HepG2 (cell line): ENCODE results near the gene AGAP1. TPM values are rescaled to one million over a fixed set of nuclear protein-coding genes. Genes with fewer than 3 reads are reported as not detected.
A peak's percentile ranks its signal among the peaks of the same experiment; 100 is the strongest.

Source experiments
- CENPX ChIP-seq: sonication (generic); formaldehyde crosslinking; IDR thresholded peaks from 2 replicates; pipeline ENCODE4 v1.9.0; 2021; ENCODE audit warnings: mild to moderate bottlenecking, missing genetic modification reagents, moderate library complexity
- IKZF1 ChIP-seq: fragments of 450-650 bp; IDR thresholded peaks from 2 replicates; pipeline ENCODE4 v1.7.1; 2016
- KAT2B ChIP-seq: fragments of 150-350 bp; IDR thresholded peaks from 2 replicates; pipeline ENCODE4 v1.6.1; 2014; ENCODE audit warnings: low read depth, low read length, borderline replicate concordance
- ONECUT2 ChIP-seq: sonication (generic); formaldehyde crosslinking; IDR thresholded peaks from 2 replicates; pipeline ENCODE4 v1.4.0; 2020; ENCODE audit warnings: missing genetic modification reagents
- PHF20 ChIP-seq: sonication (generic); formaldehyde crosslinking; IDR thresholded peaks from 2 replicates; pipeline ENCODE4 v1.5.0; 2020; ENCODE audit warnings: mild to moderate bottlenecking, missing genetic modification reagents
- RXRA ChIP-seq: sonication (generic); formaldehyde crosslinking; IDR thresholded peaks from 2 replicates; pipeline ENCODE4 v1.5.1; 2020; ENCODE audit warnings: missing genetic modification reagents
- SAP130 ChIP-seq: IDR thresholded peaks from 2 replicates; pipeline ENCODE4 v1.6.1; 2016; ENCODE audit warnings: low read depth
- SSRP1 ChIP-seq: IDR thresholded peaks from 2 replicates; pipeline ENCODE4 v1.6.1; 2016; ENCODE audit warnings: control low read depth
- XBP1 ChIP-seq: sonication (generic); formaldehyde crosslinking; IDR thresholded peaks from 2 replicates; pipeline ENCODE4 v1.5.0; 2020; ENCODE audit warnings: missing genetic modification reagents
- ZFAT ChIP-seq: sonication (generic); formaldehyde crosslinking; conservative IDR thresholded peaks from 2 replicates; pipeline ENCODE4 v1.8.1; 2023; ENCODE audit warnings: missing genetic modification reagents, inconsistent platforms
- ZFP82 ChIP-seq: sonication (generic); formaldehyde crosslinking; IDR thresholded peaks from 2 replicates; pipeline ENCODE4 v1.5.1; 2020; ENCODE audit warnings: mild to moderate bottlenecking, missing genetic modification reagents, borderline replicate concordance
- ZFX ChIP-seq: sonication (generic); formaldehyde crosslinking; IDR thresholded peaks from 2 replicates; pipeline ENCODE4 v1.4.0; 2020; ENCODE audit warnings: mild to moderate bottlenecking, low read depth, missing genetic modification reagents, moderate library complexity
- ZKSCAN5 ChIP-seq: sonication (generic); formaldehyde crosslinking; IDR thresholded peaks from 2 replicates; pipeline ENCODE4 v1.5.1; 2020; ENCODE audit warnings: mild to moderate bottlenecking, missing genetic modification reagents
- ZNF337 ChIP-seq: sonication (generic); formaldehyde crosslinking; IDR thresholded peaks from 2 replicates; pipeline ENCODE4 v1.5.1; 2020; ENCODE audit warnings: missing genetic modification reagents, low read depth, mild to moderate bottlenecking, borderline replicate concordance
- ZNF567 ChIP-seq: sonication (generic); formaldehyde crosslinking; IDR thresholded peaks from 2 replicates; pipeline ENCODE4 v1.8.1; 2023; ENCODE audit warnings: mild to moderate bottlenecking, missing genetic modification reagents, borderline replicate concordance
- ZNF607 ChIP-seq: sonication (generic); formaldehyde crosslinking; IDR thresholded peaks from 2 replicates; pipeline ENCODE4 v1.5.1; 2020; ENCODE audit warnings: missing genetic modification reagents, mild to moderate bottlenecking, borderline replicate concordance
- ZNF878 ChIP-seq: sonication (generic); formaldehyde crosslinking; IDR thresholded peaks from 2 replicates; pipeline ENCODE4 v1.8.1; 2023; ENCODE audit warnings: mild to moderate bottlenecking, missing genetic modification reagents, moderate library complexity
- polyA plus RNA-seq, 8 experiments: library from polyadenylated mRNA; depleted of rRNA in 3 of 8; stranded (reverse) in 7 of 8; unstranded in 1 of 8; fragments of >200 nt; fragmentation: Illumina TruSeq in 4 of 8; extraction: Trizol in 4 of 8; gene quantifications; 2 replicates each; pipeline versions ENCODE4 v1.2.1 to v1.2.3, GENCODE V29; 2011 to 2016; ENCODE audit warnings: low read depth in 4 of 8, missing spikeins in 1 of 8, mixed read lengths in 1 of 8; ENCODE audit not compliant: insufficient read depth in 1 of 8
- total RNA-seq, 5 experiments: library from RNA; depleted of rRNA; stranded (reverse); fragments of >200 nt; fragmentation: Illumina TruSeq; extraction: Trizol; gene quantifications; 2 replicates each; pipeline ENCODE4 v1.2.3, GENCODE V29; 2016; ENCODE audit warnings: low read depth in 1 of 5
- TF ChIP-seq, protein P1 (sequence below): fragments of 450-650 bp; IDR thresholded peaks from 2 replicates; pipeline ENCODE4 v1.6.1; 2017
- TF ChIP-seq, protein P2 (sequence below): sonication (generic); formaldehyde crosslinking; conservative IDR thresholded peaks from 2 replicates; pipeline ENCODE4 v1.8.0; 2022; ENCODE audit warnings: missing genetic modification reagents
- TF ChIP-seq, protein P3 (sequence below): sonication (generic); formaldehyde crosslinking; IDR thresholded peaks from 2 replicates; pipeline ENCODE4 v1.8.0; 2022; ENCODE audit warnings: mild to moderate bottlenecking, missing genetic modification reagents; ENCODE audit not compliant: insufficient replicate concordance
- TF ChIP-seq, protein P4 (sequence below): sonication (generic); formaldehyde crosslinking; IDR thresholded peaks from 2 replicates; pipeline ENCODE4 v1.5.1; 2020; ENCODE audit warnings: mild to moderate bottlenecking, missing genetic modification reagents
- TF ChIP-seq, protein P5 (sequence below): sonication (generic); formaldehyde crosslinking; IDR thresholded peaks from 2 replicates; pipeline ENCODE4 v1.4.0; 2020; ENCODE audit warnings: mild to moderate bottlenecking, missing genetic modification reagents

Gene AGAP1
- total and polyA plus RNA-seq, 2 of the 13 experiments (the other 11 are each of a cell fraction or from before 2014, with no cell fraction given) = 21.2 to 32.7 TPM

DNA sequence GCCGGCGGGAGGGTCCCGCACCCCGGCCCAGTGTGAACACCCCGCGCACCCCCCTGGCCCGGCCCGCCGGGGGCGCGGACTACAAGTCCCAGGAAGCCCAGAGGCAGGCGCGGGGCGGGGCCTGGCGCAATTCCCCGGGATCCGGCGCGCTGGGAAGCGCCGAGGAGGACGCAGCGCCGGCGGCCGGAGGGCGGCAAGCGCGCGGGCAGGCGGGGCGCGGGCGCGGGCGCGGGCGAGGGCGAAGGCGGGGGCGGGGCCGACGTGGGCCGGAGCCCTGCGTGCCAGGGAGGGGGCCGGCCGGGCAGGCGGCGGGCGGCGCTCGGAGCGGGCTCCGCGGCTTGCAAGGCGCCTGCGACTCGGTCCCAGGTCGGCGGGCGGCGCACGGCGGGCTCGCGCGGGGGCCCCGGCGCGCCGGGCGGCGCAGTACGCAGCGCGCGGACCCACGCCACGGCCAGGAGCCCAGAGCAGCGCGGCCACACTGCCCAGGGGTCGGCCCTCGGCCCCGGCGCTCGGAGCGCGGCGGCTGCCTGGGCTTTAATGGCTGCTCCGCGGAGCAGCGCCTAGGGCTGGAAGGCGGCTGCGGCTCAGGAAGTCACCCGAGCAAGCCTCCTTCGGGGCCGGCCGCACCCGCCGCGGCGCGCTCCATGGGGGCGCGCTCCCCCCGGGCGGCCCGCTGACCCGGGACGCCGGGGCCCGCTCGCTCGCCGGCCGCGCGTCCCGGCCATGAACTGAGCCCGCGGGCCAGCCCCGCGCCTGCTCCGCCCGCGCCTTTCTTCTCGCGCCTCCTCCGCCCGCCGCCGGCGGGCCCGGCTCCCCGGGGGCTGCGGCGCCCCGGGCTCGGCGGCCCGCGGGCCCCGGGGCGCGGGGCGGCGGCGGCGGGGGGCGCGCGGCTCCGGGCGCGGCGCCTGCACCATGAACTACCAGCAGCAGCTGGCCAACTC lies at the start of gene AGAP1 (continued):
- TF ChIP-seq, protein P1, sequence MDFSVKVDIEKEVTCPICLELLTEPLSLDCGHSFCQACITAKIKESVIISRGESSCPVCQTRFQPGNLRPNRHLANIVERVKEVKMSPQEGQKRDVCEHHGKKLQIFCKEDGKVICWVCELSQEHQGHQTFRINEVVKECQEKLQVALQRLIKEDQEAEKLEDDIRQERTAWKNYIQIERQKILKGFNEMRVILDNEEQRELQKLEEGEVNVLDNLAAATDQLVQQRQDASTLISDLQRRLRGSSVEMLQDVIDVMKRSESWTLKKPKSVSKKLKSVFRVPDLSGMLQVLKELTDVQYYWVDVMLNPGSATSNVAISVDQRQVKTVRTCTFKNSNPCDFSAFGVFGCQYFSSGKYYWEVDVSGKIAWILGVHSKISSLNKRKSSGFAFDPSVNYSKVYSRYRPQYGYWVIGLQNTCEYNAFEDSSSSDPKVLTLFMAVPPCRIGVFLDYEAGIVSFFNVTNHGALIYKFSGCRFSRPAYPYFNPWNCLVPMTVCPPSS = no peak
- TF ChIP-seq IKZF1 = no peak
- TF ChIP-seq, protein P2, sequence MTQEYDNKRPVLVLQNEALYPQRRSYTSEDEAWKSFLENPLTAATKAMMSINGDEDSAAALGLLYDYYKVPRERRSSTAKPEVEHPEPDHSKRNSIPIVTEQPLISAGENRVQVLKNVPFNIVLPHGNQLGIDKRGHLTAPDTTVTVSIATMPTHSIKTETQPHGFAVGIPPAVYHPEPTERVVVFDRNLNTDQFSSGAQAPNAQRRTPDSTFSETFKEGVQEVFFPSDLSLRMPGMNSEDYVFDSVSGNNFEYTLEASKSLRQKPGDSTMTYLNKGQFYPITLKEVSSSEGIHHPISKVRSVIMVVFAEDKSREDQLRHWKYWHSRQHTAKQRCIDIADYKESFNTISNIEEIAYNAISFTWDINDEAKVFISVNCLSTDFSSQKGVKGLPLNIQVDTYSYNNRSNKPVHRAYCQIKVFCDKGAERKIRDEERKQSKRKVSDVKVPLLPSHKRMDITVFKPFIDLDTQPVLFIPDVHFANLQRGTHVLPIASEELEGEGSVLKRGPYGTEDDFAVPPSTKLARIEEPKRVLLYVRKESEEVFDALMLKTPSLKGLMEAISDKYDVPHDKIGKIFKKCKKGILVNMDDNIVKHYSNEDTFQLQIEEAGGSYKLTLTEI (CRISPR knock-in tag) = no peak
- TF ChIP-seq, protein P3, sequence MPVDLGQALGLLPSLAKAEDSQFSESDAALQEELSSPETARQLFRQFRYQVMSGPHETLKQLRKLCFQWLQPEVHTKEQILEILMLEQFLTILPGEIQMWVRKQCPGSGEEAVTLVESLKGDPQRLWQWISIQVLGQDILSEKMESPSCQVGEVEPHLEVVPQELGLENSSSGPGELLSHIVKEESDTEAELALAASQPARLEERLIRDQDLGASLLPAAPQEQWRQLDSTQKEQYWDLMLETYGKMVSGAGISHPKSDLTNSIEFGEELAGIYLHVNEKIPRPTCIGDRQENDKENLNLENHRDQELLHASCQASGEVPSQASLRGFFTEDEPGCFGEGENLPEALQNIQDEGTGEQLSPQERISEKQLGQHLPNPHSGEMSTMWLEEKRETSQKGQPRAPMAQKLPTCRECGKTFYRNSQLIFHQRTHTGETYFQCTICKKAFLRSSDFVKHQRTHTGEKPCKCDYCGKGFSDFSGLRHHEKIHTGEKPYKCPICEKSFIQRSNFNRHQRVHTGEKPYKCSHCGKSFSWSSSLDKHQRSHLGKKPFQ (CRISPR knock-in tag) = no peak
- 0 out of 2 replicates have a peak, but pooled peaks have one; percentile 17 for TF ChIP-seq ZFP82 (CRISPR knock-in tag)
- TF ChIP-seq RXRA (CRISPR knock-in tag) = no peak
- no peak for TF ChIP-seq KAT2B
- TF ChIP-seq ZKSCAN5 = no peak
- TF ChIP-seq ZFX = no peak; the same call in 1 of the 2 replicates
- no peak for TF ChIP-seq PHF20 (CRISPR knock-in tag)
- no peak for TF ChIP-seq SSRP1 (CRISPR knock-in tag)
- TF ChIP-seq, protein P4, sequence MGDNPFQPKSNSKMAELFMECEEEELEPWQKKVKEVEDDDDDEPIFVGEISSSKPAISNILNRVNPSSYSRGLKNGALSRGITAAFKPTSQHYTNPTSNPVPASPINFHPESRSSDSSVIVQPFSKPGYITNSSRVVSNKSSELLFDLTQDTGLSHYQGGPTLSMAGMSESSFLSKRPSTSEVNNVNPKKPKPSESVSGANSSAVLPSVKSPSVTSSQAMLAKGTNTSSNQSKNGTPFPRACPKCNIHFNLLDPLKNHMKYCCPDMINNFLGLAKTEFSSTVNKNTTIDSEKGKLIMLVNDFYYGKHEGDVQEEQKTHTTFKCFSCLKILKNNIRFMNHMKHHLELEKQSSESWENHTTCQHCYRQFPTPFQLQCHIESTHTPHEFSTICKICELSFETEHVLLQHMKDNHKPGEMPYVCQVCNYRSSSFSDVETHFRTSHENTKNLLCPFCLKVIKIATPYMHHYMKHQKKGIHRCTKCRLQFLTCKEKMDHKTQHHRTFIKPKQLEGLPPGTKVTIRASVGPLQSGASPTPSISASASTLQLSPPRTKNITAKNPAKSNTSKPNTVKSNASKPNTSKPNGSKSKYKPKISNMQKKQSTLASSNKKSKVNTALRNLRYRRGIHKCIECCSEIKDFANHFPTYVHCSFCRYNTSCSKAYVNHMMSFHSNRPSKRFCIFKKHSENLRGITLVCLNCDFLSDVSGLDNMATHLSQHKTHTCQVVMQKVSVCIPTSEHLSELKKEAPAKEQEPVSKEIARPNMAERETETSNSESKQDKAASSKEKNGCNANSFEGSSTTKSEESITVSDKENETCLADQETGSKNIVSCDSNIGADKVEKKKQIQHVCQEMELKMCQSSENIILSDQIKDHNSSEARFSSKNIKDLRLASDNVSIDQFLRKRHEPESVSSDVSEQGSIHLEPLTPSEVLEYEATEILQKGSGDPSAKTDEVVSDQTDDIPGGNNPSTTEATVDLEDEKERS (CRISPR knock-in tag) = no peak
- TF ChIP-seq ZNF337 (CRISPR knock-in tag) = no peak
- no peak for TF ChIP-seq XBP1
- no peak for TF ChIP-seq ZNF607 (CRISPR knock-in tag)
- no peak for TF ChIP-seq ZNF567 (CRISPR knock-in tag)
- no peak for TF ChIP-seq ONECUT2 (CRISPR knock-in tag)
- TF ChIP-seq SAP130 (CRISPR knock-in tag) = peak; percentile 38; the same call in 1 of the 2 replicates
- no peak for TF ChIP-seq ZFAT (CRISPR knock-in tag)
- TF ChIP-seq, protein P5, sequence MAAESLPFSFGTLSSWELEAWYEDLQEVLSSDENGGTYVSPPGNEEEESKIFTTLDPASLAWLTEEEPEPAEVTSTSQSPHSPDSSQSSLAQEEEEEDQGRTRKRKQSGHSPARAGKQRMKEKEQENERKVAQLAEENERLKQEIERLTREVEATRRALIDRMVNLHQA = no peak
- no peak for TF ChIP-seq ZNF878 (CRISPR knock-in tag)
- TF ChIP-seq CENPX (CRISPR knock-in tag) = no peak
